GM21723 (cell line): ENCODE data around the gene NUP214.
"Not testable (repeated sequence)": the region's sequence is repeated elsewhere in the genome, so short reads cannot be mapped to it uniquely, and the experiment has no call there.

Experiments used
- ATAC-seq: cut with Tn5 transposase; IDR thresholded peaks from one replicate; pipeline ENCODE4 v1.9.1; 2021; ENCODE audit warnings: mild to moderate bottlenecking, moderate library complexity; ENCODE audit not compliant: unreplicated experiment

NUP214 gene

GRCh38 chr9:131257266-131258025 lies 132.1 kb downstream of the NUP214 start:
- ATAC-seq = no peak

DNA sequence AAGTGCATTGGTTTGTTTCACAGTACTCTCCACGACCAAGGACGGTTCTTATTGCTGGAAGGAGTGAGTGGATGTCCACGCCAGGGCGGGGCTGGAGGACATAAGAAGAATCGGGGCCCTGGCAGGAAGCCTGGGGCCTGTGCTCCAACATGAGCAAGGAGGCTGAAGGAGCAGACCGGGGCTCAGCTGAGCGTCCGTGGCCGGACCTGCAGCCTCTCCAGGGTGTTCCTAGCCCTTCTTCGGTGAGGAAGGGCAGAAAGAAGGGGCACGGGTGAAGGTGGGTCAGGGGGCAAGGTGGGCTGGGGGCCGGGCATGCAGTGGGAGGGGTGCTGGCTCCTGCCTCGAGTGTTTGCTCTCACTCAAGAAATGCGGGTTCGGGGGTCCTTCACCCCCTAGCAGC lies 132.8 kb downstream of the NUP214 start:
- ATAC-seq = no peak

GRCh38 chr9:131258698-131259431 lies 133.5 kb downstream of the NUP214 start:
- no peak for ATAC-seq

GRCh38 chr9:131259432-131259898 lies 134.1 kb downstream of the NUP214 start:
- ATAC-seq = no peak

GRCh38 chr9:131259916-131260597 lies 134.7 kb downstream of the NUP214 start:
- ATAC-seq = no peak

DNA sequence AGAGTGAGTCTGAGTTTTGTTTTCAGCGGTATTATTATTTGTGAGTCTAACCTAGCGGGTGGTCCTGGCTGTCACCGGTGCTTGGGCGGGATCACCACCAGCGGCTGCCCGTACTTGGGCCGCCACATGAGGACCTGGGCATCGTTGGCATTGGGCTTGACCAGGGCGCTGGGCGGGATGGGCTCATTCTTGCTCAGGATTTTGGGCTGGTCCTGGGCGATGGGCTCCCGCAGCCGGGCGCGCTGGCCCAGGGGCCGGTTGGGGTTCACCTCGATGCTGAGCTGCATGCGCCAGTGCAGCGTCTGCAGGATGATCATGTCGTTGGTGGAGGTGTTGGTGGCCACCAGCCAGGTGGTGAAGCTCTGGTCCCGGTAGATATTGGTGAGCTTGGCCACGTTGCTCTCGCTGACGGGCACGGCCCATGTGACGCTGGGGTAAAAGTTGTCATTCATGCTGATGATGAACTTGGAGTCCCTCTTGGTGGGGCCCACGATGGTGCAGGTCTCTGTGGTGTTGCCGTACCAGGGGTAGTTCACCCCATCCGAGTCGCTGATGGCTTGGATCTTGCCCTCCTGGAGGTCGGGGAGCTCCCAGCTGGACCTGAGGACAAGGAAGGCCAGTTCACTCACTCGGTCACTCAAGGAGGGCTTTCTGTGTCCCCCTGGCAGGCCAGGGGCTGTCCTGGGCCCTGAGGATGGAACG lies 135.5 kb downstream of the NUP214 start:
- no peak for ATAC-seq

DNA sequence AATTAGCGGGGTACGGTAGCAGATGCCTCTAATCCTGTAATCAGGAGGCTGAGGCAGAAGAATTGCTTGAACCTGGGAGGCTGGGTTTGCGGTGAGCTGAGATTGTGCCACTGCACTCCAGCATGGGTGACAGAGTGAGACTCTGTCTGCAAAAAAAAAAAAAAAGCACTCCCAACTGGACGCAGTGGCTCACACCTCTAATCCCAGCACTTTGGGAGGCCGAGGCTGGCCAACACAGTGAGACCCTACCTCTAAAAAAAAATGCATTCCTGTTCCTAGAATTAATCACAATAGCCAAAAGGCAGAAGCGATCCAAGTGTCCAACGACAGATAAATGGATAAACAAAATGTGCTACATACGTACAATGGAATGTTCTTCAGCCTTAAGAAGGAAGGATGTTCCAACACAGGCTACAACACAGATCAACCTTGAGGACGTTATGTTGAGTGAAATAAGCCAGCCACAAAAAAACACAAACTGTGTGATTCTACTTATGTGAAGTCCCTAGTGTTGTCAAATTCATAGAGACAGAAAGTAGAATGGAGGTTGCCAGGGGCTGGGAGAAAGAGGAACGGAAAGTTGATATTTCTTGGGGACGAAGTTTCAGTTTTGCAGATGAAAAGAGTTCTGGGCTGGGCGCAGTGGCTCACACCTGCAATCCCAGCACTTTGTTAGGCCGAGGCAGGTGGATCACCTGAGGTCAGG lies 137.1 kb downstream of the NUP214 start:
- no peak for ATAC-seq

DNA sequence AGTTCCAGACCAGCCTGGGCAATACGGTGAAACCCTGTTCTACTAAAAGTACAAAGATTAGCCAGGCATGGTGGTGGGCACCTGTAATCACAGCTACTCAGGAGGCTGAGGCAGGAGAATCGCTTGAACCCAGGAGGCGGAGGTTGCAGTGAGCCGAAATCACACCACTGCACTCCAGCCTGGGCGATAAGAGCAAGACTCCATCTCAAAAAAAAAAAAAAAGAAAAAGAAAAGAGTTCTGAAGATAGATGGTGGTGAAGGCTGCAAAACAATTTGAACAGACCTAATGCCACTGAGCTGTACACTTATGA lies 137.6 kb downstream of the NUP214 start:
- ATAC-seq = not testable (repeated sequence)

DNA sequence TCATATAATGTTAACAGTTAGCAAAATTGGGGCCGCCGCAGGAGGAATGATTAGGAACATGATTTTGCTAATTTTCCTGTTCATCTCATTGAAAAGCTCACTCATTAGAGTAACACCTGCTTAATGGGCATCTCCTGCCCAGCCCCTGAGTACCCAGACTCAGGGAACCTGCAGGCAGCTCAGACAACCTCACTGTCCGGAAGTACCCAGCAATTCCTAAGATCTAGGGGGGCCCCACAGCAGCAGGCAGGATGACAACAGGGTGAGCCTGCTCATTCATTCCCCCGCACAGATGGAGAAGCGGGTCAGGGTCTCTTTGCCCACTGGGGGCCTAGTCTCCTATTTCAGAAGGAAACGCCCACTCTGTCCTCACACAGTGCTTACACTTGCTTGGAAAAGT lies 138.3 kb downstream of the NUP214 start:
- no peak for ATAC-seq

- ATAC-seq = no peak
These were observed 138.8 kb downstream of the NUP214 start for GRCh38 chr9:131264231-131264630.

GRCh38 chr9:131266266-131267229 lies 141.2 kb downstream of the NUP214 start:
- ATAC-seq = no peak

DNA sequence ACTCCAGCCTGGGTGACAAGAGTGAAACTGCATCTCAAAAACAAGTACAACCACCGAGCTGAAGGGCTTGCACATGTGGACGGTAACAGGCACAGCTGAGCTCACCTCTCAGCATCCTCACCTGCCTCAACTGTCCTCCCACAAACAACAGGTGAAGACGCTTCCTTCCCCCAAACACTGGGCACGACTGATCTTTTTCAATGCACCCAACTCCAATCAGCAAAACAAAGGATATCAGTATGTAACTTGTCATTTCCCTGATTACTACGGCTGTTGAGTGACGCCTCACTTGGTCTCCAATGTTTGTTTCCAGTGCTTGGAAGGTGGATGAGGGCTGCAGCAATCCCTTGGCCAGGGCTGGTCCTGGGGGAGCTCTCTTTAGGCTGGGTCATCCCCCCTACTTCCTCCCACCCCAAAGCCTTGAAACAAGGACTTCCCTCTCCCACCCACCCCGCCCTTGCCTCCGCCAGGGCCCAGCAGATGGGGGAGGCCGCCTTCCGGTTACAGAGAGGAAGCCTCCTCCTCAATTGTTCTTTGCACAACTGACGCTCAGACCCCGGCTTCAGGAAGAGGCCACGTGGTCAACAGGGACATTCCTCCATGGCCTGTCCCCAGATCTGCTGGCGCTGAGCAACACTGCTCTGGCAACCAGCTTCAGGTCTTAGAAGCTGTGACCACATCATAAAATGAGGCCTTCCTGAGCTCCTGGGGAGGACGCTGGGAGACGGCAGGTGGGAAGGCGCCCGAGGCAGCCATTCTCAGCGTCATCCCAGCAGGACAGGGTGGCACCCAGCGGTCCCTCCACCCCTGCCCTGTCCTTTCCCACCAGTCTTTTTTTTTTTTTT lies 145.0 kb downstream of the NUP214 start:
- ATAC-seq = no peak

GRCh38 chr9:131271016-131271273 lies 145.6 kb downstream of the NUP214 start:
- not testable (repeated sequence) for ATAC-seq

- ATAC-seq = no peak
These were observed 146.1 kb downstream of the NUP214 start for GRCh38 chr9:131271506-131271931.

DNA sequence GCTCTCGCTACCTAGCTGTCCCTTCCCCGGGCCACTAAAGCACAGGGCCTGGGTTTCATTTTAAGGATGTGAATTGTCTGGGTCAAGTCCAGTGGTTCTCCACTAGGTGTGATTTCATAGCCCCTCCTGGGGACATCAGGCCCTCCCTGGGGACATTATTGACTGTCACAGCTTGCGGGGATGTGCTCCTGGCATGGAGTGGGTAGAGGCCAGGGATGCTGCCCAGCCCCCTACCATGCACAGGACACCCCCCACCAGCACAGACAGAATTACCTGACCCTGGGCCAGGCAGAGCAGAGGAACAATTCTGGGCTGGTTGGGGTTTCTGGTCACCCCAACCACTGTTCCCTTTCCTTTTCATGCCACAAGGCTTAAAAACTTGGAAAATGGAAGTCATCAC lies 146.8 kb downstream of the NUP214 start:
- no peak for ATAC-seq

DNA sequence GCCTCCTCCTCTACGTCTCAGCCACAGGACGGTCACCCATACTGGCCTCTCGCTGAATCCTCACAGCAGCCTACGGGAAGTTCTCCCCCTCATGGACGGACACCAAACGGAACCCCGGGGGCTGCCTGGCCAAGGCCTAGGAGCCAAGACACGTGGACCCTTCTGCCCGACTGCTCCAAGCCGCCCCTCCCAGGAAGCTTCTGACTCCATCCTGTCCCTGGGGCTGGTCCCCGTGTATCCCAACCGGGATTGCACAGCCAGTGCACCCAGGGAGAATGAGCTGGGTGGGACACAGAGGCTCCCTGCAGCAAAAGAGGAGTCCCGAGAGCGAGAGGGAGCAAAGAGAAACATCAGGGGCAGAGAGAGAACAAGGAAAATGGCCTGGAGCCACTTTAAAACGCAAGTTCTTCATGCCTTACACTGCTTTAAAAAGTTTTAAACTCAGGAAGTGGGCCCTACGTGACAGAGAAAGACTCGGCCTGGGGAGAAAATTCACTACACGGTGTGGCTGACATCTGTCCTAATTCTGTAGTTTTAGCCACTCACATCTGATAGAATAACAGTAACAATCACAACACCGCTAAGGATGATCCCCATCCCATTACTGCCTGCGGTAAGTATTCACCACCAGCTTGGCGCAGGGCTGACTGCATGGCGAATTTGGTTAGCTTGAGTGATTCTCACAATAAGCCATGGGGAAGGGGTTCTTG lies 147.9 kb downstream of the NUP214 start:
- ATAC-seq = no peak

- no peak for ATAC-seq
These were observed 148.7 kb downstream of the NUP214 start for GRCh38 chr9:131273856-131274673.
